Gastrocnemius medialis (tissue), 4 donors: ENCODE data around the gene CAPZA2. TPM values are rescaled to one million over a fixed set of nuclear protein-coding genes. Genes with fewer than 3 reads are reported as not detected.

Experiments used
- ATAC-seq, 2 donors: fragments of 150-250 bp; one replicate each; pipeline ENCODE4 v1.9.1; 2016
- DNase-seq, 2 donors: peaks; one replicate each; pipeline ENCODE4 v3.0.0-alpha.2; 2019
- H3K27ac ChIP-seq, 4 donors: fragments of 200-600 bp; sonication (generic); 1 replicate in 1 of 4; 2 replicates in 3 of 4; pipeline ENCODE4 v1.5.1; 2016 to 2018; ENCODE audit warnings: mild to moderate bottlenecking in 2 of 4, moderate library complexity in 1 of 4
- H3K27me3 ChIP-seq, 3 donors: fragments of 200-600 bp; sonication (generic) in 2 of 3; 1 replicate in 1 of 3; 2 replicates in 2 of 3; pipeline versions ENCODE4 v1.5.1 to v1.6.0; 2016 to 2019; ENCODE audit warnings: mild to moderate bottlenecking in 1 of 3, moderate library complexity in 1 of 3
- H3K36me3 ChIP-seq, 2 donors: fragments of 200-600 bp; sonication (generic) in 1 of 2; one replicate each; pipeline ENCODE4 v1.5.1; 2017 to 2018
- H3K4me1 ChIP-seq, 2 donors: fragments of 200-600 bp; sonication (generic) in 1 of 2; one replicate each; pipeline ENCODE4 v1.5.1; 2016 to 2017; ENCODE audit warnings: mild to moderate bottlenecking in 2 of 2
- H3K4me3 ChIP-seq, 4 donors: fragments of 200-600 bp; sonication (generic) in 3 of 4; 1 replicate in 1 of 4; 2 replicates in 3 of 4; pipeline ENCODE4 v1.5.1; 2016 to 2019; ENCODE audit warnings: mild to moderate bottlenecking in 2 of 4
- H3K9me3 ChIP-seq, 3 donors: fragments of 200-600 bp; sonication (generic) in 2 of 3; 1 replicate in 1 of 3; 2 replicates in 2 of 3; pipeline ENCODE4 v1.5.1; 2016 to 2019
- POLR2A ChIP-seq, 2 donors: fragments of 450-650 bp; IDR thresholded peaks; one replicate each; pipeline ENCODE4 v1.6.1; 2017; ENCODE audit warnings: antibody characterized with exemption in 2 of 2, mild to moderate bottlenecking in 2 of 2, moderate library complexity in 2 of 2
- in situ Hi-C, 4 donors: fragments of 200-750 bp; cut with MboI; loops; one replicate each; pipeline versions ENCODE4 v1.15.0 to v1.8.0; 2017; ENCODE audit warnings: low sequenced_read_pairs in 4 of 4
- intact Hi-C: fragments of 100-400 bp; cut with DNase I; formaldehyde crosslinking; loops from one replicate; pipeline ENCODE4 v1.15.1; 2023; ENCODE audit warnings: low total_unique reads
- total RNA-seq, 4 donors: library from RNA; depleted of rRNA; stranded (reverse); fragments of >200 nt; gene quantifications; one replicate each; pipeline versions ENCODE4 v1.1.0 to v1.2.3, GENCODE V29; 2016
- TF ChIP-seq, protein P1 (sequence below), 5 experiments: fragments of 450-650 bp in 3 of 5; fragments of 200-600 bp in 2 of 5; sonication (generic) in 2 of 5; IDR thresholded peaks in 4 of 5; conservative IDR thresholded peaks in 1 of 5; 1 replicate in 4 of 5; 2 replicates in 1 of 5; pipeline ENCODE4 v1.5.1; 2016 to 2019; ENCODE audit warnings: antibody characterized with exemption in 5 of 5, mild to moderate bottlenecking in 3 of 5, moderate library complexity in 3 of 5

CAPZA2 gene
- total RNA-seq, 4 donors from 2014 or later = 110 to 158 (median 137) TPM

DNA sequence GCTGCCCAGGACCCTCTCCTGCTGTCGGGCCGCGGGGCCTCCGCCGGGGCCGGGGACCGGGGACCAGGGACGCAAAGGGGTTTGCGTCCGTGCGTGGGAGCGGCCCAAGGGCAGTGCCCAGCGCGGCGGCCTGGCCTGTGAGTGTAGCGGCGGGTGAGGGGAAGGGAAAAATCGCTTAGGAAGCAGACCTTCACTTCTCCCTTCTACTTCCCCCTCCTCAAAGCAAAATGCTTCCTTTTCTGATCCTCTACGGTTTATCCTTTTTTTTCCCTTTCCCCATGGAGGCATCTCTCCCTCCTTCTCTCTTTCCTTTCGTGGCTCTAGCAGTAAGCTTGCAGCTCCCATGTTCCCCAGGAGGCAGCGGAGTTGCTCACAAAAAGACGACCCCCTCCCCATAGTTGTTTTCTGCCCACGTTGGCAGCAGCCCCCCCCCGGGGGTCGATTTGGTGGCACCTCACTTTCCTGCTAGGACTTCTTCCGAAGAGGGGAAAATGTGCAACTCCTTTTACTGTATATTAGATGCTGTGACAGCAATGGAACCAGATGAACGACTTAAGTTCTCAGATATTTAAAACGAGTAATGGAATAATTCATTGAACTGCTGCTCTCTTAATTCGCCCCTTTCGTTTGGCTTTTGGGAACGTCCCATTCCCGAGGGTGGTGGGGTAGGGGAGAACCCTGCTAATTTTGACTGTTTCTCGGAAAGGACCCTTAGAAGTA is 724 bp downstream of the CAPZA2 start:
- intact Hi-C loops = loop anchor here (2.0 to 5.0 kb wide), 5 partner anchors 52 to 254 kb away; partner anchors contain the start of genes MET and ST7
- Histone ChIP-seq H3K9me3 (no peaks in the 10 kb centered on the region), H3K27ac (peak overlapping the region; percentile 92 to 99 (median 96)), H3K36me3 (no peaks in the 10 kb centered on the region), H3K27me3 (no peaks in the 10 kb centered on the region), H3K4me1 (peaks cover 36 to 43% of the 10 kb centered on the region in 2 donors), H3K4me3 (peak overlapping the region; percentile 67 to 94 (median 82))
- peak; percentile 37 to 45 for ATAC-seq
- peak; percentile 18 to 24 for DNase-seq
- TF ChIP-seq, protein P1, sequence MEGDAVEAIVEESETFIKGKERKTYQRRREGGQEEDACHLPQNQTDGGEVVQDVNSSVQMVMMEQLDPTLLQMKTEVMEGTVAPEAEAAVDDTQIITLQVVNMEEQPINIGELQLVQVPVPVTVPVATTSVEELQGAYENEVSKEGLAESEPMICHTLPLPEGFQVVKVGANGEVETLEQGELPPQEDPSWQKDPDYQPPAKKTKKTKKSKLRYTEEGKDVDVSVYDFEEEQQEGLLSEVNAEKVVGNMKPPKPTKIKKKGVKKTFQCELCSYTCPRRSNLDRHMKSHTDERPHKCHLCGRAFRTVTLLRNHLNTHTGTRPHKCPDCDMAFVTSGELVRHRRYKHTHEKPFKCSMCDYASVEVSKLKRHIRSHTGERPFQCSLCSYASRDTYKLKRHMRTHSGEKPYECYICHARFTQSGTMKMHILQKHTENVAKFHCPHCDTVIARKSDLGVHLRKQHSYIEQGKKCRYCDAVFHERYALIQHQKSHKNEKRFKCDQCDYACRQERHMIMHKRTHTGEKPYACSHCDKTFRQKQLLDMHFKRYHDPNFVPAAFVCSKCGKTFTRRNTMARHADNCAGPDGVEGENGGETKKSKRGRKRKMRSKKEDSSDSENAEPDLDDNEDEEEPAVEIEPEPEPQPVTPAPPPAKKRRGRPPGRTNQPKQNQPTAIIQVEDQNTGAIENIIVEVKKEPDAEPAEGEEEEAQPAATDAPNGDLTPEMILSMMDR (IDR thresholded peaks at IDR 0.05 in 4 of 5, conservative IDR thresholded peaks at IDR 0.05 in 1 of 5) = no peak
- no peak for TF ChIP-seq POLR2A (IDR thresholded peaks at IDR 0.05)
- in situ Hi-C loops = loop anchor here in 1 of 4 donors (10.0 kb wide), 1 partner anchor 92 kb away; the partner anchor contains the start of gene ST7

DNA sequence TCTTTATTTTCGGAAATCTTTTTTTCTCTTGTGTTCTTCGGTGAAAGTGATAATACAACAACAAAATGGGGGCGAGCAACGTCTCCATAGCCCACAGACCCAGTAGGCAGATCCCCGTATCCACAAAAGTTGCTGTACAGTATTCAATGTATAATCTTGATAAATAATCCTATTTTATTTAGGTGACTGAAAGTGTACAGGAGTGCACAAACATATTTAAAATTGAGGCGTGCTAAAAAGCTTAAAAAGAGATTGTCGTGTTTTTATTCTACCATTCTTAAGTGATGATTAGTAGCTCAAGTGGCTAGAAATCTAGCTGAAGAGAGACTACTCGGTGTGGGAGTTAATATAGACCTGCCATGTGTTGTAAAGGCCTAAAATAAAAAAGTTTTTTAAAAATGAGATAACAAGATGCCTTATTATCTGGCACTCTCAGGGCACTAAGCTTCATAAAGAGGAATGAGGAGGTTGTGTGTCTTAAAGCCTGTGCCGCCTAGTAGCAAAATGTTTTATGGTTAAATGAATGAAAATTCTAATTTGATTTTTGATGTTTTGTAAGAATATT is 1.6 kb downstream of the CAPZA2 start:
- Histone ChIP-seq H3K36me3 (no peaks in the 10 kb centered on the region), H3K4me1 (peaks cover 45 to 53% of the 10 kb centered on the region in 2 donors), H3K27me3 (no peaks in the 10 kb centered on the region), H3K27ac (peak overlapping the region; percentile 92 to 99 (median 96)), H3K4me3 (peak overlapping the region; percentile 67 to 94 (median 82)), H3K9me3 (no peaks in the 10 kb centered on the region)
- ATAC-seq = no peak
- no peak for DNase-seq
- TF ChIP-seq POLR2A (IDR thresholded peaks at IDR 0.05) = no peak
- TF ChIP-seq, protein P1 (IDR thresholded peaks at IDR 0.05 in 4 of 5, conservative IDR thresholded peaks at IDR 0.05 in 1 of 5) = no peak
- in situ Hi-C loops = loop anchor here in 1 of 4 donors (10.0 kb wide), 1 partner anchor 91 kb away; the partner anchor contains the start of gene ST7
- intact Hi-C loops = loop anchor here (2.0 to 5.0 kb wide), 5 partner anchors 53 to 253 kb away; partner anchors contain the start of genes MET and ST7

DNA sequence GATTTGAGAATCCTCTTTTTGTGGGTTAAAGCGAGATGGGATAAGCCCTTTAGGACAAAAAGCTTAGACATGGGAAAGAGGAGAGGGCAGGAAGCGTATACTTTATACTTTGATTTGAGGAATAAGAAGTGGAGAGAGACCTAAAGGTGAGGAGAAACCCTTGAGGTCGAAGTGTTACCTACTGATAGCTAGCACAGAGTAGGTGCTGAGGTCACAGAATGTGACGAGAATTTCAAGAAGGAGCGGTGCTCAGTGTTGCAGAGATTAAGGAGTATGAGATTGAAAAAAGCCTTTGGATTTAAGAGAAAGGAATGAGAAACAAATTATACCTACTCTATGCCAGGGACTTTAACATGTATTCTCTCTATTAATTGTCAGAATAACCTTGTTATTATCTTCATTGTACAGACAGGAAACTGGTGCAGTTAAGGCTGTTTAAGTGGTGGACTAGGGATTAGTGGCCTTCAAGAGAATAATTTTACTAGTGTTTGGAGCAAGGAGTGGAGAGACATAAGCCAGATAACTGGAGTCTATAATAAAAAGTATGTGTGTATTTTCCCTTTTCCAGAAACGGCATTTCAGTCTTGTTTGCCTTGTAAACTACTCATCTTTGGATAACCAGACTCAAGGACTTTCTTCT is 8.8 kb downstream of the CAPZA2 start:
- Histone ChIP-seq H3K4me1 (peaks cover 80 to 88% of the 10 kb centered on the region in 2 donors), H3K36me3 (no peaks in the 10 kb centered on the region), H3K27ac (peak overlapping the region; percentile 44 to 79 (median 69)), H3K9me3 (no peaks in the 10 kb centered on the region), H3K4me3 (no peak overlapping the region), H3K27me3 (no peaks in the 10 kb centered on the region)
- no peak for TF ChIP-seq POLR2A (IDR thresholded peaks at IDR 0.05)
- TF ChIP-seq, protein P1 (IDR thresholded peaks at IDR 0.05 in 4 of 5, conservative IDR thresholded peaks at IDR 0.05 in 1 of 5) = no peak
- peak in 1 of 2 donors; percentile 11 for ATAC-seq
- intact Hi-C loops = no loop called here
- in situ Hi-C loops = no loop called here
- no peak for DNase-seq

DNA sequence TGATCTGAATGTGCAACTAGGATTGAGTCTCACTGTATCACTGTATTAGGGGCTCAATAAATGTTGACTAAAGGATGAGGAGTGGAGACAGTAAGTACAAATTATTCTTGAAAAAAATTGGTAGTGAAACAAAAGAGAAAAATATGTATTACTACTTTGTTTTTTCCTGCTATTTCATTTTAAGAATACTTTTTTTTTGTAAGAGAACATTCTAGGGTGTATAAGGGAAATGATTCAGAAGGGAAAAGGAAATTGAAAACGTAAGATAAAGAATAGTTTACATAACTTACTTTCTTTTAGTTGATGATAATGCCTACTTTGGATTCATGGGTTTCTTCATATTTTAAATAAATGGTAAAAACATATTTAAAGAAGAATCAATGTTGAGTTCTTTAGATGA is 9.6 kb downstream of the CAPZA2 start:
- H3K27ac ChIP-seq = peak overlapping the region; percentile 44 to 79 (median 69)
- no peaks in the 10 kb centered on the region for H3K36me3 ChIP-seq
- ATAC-seq (no peak), DNase-seq (no peak)
- peak overlapping the region in 1 of 4 donors; percentile 0 for H3K4me3 ChIP-seq
- no peaks in the 10 kb centered on the region for H3K9me3 ChIP-seq
- no peaks in the 10 kb centered on the region for H3K27me3 ChIP-seq
- TF ChIP-seq POLR2A (IDR thresholded peaks at IDR 0.05) = no peak
- in situ Hi-C loops (no loop called here), intact Hi-C loops (no loop called here)
- peaks cover 81 to 91% of the 10 kb centered on the region in 2 donors for H3K4me1 ChIP-seq

DNA sequence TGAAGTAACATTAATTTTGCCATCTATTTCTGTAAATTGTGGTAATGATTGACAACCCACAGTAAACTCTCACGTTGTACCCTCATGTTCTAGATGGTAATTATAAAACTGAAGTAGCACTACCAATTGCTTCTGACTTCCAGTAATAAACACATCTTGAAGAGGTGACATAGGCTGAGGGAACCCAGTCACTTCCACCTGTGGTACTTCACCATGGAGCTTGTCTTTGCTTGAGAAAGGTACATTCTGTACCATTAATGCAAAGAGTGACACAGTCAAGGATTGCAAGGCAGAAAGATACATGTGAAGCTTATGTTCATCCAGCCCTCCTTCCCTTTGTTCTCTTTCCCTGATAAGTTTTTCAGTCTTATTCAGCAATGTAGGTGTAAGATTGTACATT is 11.2 kb downstream of the CAPZA2 start:
- no peak for ATAC-seq
- intact Hi-C loops = no loop called here

More for the DNA sequence above, 11.2 kb downstream of the CAPZA2 start:
- Histone ChIP-seq H3K27ac (peak overlapping the region; percentile 38 to 79 (median 69)), H3K36me3 (no peaks in the 10 kb centered on the region), H3K4me3 (no peak overlapping the region), H3K27me3 (no peaks in the 10 kb centered on the region), H3K4me1 (peaks cover 78 to 91% of the 10 kb centered on the region in 2 donors), H3K9me3 (no peaks in the 10 kb centered on the region)
- in situ Hi-C loops = no loop called here
- no peak for DNase-seq
- no peak for TF ChIP-seq POLR2A (IDR thresholded peaks at IDR 0.05)
- TF ChIP-seq, protein P1 (IDR thresholded peaks at IDR 0.05 in 4 of 5, conservative IDR thresholded peaks at IDR 0.05 in 1 of 5) = no peak
